HG03378 (cell line): Measurements from ENCODE around the gene OSBP.

Experiments used
- ATAC-seq: cut with Tn5 transposase; IDR thresholded peaks from one replicate; pipeline ENCODE4 v1.9.1; 2021; ENCODE audit warnings: mild to moderate bottlenecking, moderate library complexity; ENCODE audit not compliant: unreplicated experiment

OSBP gene

GRCh38 chr11:59610289-59610688, 5.3 kb downstream of the OSBP start:
- no peak for ATAC-seq

DNA sequence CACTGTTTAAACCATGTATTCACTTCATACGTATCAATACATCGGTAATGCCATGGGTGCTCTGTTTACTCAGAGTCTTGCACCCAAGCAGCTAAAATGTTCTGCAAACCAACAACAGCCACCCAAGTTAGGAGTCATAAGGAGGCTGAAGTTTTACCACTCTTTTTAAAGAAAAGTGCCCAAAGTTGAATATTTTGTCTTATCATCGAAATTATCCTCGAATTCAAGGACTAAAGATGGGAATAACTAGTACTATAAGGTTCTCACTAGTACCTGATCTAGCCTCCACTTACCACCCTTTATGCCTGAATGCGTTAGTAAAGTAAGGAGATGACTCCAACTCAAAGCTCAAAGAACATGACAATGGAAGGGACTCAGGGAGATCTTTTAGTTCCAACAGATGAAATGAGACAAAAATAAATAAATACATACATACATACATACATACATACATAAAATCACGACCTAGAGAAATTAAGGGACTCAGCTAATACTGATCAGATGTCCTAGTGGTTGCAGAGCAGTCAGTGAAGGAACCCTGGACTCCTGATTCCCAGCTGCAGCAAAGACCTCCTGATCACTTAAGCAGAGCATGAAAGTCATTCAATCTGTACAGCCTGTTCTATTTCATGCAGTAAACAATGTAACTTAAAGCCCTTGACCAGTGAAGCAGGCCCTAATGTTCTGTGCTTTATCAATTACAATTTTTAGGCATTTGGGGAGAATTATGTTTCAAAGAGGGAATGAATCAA, 7.7 kb downstream of the OSBP start:
- ATAC-seq = no peak

- ATAC-seq = no peak
Measured at GRCh38 chr11:59602432-59602831, 13.1 kb downstream of the OSBP start.

DNA sequence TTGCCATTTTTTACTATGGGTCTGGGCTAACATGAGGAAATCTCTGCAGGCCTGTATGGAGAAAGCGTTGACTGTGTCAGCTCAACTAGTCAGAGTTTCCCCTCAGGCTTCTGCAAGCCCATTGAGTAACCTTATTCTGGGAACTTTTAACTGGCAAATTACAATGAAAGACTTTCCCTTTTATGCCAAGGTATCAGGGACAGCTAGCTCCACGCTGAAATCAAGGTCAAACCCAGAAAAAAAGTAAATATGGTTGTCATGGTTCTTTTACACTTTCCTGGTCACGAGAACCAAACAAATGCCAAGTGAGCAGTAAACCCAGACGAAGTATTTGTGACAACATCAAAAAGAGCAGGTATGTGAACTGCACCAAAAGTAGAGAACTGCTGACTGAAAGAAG, 13.8 kb downstream of the OSBP start:
- no peak for ATAC-seq

DNA sequence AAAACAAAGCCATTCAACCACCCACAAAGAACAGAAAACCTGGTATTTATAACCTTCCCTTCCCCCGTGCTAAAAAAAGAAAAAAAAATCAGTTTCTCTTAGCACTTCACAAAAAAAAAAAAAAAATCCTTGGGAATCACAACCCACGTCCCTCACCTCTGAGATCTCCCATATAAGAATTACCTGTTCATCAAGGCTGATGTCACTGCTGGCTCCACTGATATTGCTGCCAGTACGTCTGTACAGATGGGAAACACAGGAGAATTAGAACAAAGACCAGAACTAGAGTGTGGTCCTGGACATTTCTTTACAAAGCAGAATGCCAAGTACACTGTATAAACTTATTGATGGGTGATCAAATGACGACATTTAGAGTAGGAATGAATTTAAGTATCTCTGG, 14.9 kb downstream of the OSBP start:
- no peak for ATAC-seq

DNA sequence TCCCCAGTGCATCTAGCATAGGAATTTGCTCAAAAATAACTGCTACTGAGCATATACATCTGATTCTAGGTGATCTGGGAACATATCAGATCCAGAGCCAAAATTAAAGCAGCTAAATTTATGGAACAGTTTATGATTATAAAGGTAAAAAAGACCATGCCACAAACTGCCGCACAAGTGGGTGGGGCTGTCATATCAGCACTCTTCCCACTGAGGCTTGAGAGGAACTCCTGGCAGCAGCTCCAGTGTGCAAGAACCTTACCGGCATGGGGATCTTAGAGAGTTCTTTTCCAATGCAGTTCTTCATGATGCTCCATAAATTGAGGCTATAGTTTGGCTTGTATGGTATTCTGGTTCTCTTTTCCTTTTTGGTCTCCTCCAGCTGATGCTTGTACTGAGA, 15.3 kb downstream of the OSBP start:
- no peak for ATAC-seq

- ATAC-seq = no peak
Measured at GRCh38 chr11:59598961-59599360, 16.6 kb downstream of the OSBP start.

DNA sequence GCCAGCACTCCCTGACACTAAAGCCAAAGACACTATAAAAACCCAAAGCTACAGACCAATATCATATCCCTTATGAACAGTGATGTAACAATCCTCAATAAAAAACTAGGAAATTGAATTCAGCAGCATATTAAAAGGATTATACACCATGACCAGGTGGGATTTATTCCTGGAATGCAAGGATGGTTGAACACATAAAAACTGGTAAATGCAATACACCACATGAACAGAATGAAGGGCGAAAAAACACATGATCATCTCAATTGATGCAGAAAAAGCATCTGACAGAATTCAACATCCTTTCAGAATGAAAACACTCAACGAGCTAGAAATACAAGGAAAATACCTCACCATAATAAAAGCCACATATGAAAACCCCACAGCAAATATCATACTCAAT, 31.3 kb downstream of the OSBP start:
- no peak for ATAC-seq

DNA sequence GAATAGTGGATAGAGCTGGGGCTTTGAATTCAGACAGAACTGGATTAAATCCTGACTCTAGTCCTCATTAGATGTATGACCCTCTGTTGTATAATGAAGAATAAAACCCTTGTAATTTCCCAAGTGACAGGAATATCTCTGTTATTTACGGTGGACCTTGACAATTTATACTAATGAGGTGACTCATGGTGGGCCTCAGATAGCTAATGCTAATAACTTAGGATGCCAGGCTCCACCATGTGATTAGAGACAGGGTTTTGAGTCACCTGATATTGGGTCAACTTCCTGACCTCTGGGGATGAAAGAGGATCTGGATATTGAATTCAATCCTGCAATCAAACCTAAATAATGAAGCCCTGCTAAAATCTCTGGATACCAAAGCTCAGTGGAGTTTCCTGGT, 33.6 kb downstream of the OSBP start:
- ATAC-seq = no peak

DNA sequence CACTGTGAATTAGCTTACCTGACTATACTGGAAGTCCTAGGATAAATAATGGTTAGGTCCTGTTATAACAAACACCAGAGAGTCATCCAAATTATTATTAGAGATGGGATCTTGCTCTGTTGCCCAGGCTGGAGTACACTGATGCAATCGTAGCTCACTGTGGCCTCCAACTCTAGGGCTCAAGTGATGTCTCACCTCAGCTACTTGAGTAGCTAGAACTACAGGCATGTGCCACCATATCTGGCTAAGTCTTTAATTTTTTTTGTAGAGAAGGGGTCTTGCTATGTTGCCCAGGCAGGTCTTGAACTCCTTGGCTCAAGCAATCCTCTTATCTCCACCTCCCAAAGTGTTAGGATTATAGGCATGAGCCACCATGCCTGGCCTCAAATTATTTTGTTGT, 37.2 kb downstream of the OSBP start:
- ATAC-seq = no peak

- no peak for ATAC-seq
Measured at GRCh38 chr11:59575505-59575904, 40.1 kb downstream of the OSBP start.

GRCh38 chr11:59574932-59575502, 40.6 kb downstream of the OSBP start:
- no peak for ATAC-seq

GRCh38 chr11:59574467-59574866, 41.1 kb downstream of the OSBP start:
- no peak for ATAC-seq

DNA sequence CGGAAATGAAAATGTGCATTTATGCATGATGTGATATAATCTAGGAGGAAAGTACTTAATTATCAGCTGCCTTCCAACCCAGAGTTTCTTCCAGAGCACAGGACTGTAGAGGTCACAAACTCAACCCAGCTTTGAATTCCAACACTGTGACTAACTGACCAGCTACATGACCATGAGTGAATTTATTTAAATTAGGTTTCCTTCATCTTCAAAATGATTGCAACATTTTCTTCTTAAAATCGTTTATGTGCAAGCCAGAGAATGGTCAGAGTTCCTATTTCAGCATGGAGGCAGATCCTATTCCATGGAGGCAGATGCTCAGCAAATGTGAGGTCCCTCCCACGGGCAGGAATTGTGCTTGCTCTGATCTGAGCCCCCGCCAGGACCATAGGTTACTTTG, 42.4 kb downstream of the OSBP start:
- ATAC-seq = no peak

GRCh38 chr11:59572091-59572490, 43.5 kb downstream of the OSBP start:
- no peak for ATAC-seq

DNA sequence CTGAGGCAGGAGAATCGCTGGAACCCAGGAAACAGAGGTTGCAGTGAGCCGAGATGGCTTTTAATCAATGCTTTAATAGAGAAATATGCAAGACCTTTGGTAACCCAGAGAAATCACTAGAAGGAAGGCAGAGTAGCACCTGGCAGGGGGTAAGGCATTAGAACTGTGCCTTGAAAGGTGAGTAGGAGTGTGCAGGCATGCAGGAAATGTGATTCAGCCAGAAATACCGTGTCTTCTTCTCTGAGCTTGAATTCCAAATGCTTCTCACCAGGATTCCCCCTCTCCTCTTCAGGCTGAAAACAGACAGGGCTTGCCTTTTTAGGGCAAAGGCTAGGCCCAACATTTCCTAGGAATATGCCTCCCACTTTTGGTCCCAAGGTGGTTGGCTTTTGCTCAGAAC, 53.3 kb downstream of the OSBP start:
- ATAC-seq = no peak

DNA sequence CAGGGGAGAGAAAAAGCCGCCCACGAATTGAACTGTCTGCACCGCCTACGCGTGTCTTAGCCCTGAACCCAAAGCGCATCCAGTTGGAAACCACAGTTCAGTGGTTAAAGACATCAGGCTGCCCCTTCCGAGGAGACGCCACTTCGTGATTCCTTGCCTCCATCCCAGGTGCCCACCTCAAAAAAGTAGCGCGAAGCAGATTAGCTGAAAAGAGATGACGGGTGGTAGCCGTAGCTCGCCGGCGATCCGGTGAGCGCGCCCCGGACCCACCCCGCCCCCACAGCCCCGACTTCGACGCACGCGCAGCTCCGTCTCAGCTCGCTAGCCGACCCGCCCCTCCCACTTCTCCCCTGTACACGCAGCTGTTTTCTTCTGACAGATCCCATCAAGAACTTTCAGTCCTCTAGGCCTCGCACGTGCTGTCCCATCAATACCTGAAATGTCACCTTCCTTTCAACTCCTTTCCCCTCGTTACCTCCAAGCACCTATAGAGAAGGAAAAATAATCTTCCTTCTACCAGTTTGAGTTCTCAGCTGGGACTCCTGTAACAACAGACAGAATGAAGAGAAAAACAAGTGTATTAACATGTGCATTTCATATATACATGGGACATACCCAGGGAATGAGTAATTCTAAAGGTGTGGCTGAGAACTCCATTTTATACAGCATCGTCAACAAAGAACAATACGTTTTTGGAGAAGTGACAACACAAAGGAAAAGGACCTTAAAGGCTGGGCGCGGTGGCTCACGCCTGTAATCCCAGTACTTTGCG, 54.7 kb downstream of the OSBP start:
- no peak for ATAC-seq

GRCh38 chr11:59560290-59560701, 55.3 kb downstream of the OSBP start:
- ATAC-seq = no peak

DNA sequence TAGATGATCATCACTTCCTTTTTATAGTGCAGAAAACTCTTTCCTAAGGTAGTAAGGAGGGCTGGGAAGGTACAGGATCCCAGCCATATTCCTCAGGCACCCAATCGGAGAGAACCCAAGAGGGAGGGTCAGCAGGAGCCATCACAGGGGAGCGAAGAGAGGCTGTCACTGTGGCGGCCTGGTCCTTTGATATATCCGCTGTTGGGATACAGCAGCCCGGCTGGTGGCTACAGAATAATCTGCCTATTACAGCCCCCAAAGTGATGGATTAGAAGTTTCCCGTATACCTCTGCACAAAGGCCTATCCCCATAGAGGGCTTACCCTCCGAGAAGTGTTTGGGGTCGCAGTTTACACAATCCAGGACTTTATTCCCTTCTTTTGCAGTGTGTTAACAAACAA, 55.7 kb downstream of the OSBP start:
- ATAC-seq = no peak

- no peak for ATAC-seq
Measured at GRCh38 chr11:59558270-59558643, 57.3 kb downstream of the OSBP start.

- peak; percentile 17 for ATAC-seq
Measured at GRCh38 chr11:59556917-59557348, 58.6 kb downstream of the OSBP start.
